Endothelial cell of coronary artery (primary cell): ENCODE measurements around the gene THADA. TPM values are rescaled to one million over a fixed set of nuclear protein-coding genes. Genes with fewer than 3 reads are reported as not detected.

Experiments used
- total RNA-seq: library from RNA; depleted of rRNA; stranded (reverse); fragments of >200 nt; gene quantifications from 2 replicates; pipeline ENCODE4 v1.2.3, GENCODE V29; 2014

Gene THADA, protein sequence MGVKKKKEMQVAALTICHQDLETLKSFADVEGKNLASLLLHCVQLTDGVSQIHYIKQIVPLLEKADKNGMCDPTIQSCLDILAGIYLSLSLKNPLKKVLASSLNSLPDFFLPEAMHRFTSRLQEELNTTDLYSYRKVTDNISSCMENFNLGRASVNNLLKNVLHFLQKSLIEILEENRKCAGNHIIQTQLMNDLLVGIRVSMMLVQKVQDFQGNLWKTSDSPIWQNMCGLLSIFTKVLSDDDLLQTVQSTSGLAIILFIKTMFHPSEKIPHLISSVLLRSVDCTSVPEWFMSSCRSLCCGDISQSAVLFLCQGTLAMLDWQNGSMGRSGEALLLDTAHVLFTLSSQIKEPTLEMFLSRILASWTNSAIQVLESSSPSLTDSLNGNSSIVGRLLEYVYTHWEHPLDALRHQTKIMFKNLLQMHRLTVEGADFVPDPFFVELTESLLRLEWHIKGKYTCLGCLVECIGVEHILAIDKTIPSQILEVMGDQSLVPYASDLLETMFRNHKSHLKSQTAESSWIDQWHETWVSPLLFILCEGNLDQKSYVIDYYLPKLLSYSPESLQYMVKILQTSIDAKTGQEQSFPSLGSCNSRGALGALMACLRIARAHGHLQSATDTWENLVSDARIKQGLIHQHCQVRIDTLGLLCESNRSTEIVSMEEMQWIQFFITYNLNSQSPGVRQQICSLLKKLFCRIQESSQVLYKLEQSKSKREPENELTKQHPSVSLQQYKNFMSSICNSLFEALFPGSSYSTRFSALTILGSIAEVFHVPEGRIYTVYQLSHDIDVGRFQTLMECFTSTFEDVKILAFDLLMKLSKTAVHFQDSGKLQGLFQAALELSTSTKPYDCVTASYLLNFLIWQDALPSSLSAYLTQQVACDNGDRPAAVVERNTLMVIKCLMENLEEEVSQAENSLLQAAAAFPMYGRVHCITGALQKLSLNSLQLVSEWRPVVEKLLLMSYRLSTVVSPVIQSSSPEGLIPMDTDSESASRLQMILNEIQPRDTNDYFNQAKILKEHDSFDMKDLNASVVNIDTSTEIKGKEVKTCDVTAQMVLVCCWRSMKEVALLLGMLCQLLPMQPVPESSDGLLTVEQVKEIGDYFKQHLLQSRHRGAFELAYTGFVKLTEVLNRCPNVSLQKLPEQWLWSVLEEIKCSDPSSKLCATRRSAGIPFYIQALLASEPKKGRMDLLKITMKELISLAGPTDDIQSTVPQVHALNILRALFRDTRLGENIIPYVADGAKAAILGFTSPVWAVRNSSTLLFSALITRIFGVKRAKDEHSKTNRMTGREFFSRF (N-terminal part only)
- 24.3 and 32.8 TPM in 2 replicates for total RNA-seq

DNA sequence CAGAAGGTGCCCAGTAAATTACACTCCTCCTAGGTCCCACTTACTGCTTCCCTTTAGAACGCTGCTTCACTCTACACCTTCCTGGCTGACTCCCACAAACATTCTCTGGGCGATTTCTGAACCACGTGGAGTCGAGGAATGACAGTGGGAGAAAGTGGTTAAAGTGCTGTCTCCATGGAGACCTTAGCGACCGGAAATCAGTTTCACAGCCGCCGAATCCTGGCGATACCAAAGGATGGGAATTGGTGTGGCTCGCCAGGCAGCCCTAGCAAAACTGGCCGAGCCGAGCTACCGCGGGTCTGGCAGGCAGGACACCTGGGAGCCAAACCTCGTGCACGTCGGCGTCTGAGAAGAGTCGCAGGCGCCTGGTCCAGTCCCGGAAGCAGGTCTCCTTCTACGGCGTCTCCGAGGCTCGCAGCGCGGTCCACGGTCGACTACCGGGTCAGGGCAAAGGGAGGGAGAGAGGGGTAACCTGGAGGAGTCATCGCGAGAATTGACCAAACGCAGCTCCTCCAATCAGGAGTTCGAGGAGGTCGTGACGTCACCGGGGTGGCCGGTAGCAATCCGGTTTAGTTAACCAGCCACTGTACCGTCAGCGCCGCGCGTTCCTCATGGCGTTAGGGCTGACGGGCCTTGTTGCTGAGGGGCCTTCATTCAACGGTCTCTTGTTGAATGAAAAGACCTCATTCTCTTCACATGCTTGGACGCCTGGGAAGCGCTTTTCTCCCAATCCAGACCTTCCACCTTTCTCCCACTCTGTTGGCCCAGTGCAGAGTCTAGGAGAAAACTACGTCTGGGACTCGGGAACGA lies at the start of gene THADA:
TSS of gene THADA (minus strand) at position 436 of the 810 bp plus-strand sequence. CDS start 3,646 bp downstream, outside the sequence.

DNA sequence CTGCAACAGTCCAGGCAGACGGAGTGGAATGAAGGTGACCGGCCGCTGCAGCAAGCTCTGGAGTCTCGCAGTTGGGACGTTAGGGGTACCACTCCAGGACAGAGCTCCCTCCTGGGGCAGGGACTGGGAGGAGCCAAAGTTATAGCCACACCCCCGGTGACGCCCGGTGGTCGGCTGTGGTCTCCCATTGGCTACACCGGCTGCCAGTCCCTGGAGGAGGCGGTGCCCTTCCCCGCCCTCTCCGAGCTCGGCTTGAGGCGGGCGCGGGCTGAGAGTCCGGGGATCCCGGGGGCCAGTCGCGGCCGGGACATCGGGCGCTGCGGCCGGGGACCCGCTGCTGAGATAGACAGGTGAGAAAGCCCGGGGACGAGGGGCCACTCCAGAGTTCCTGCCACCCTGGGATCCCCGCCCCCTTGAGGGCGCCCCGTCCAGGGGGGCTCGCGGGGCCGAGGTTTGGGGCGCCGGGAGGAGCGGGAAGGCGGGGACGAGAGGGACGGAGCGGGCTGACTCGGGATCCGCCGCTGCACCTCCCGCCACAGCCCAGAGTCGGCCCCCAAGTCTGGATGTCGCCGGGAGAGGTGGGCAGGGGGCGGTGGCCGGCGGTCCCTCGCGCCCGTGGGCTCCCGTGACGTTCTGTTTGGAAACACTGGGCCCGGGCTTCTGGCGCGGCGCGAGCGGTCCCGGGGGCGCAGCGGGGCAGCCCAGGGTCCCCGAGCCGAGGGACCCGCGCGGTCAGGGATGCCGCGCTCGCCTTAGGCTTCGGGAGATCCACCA lies 41.4 kb upstream of the THADA start, which contains the start of gene PLEKHH2:
TSS of gene PLEKHH2 (plus strand) at position 231 of the 774 bp plus-strand sequence. CDS start 7,414 bp downstream, outside the sequence.

DNA sequence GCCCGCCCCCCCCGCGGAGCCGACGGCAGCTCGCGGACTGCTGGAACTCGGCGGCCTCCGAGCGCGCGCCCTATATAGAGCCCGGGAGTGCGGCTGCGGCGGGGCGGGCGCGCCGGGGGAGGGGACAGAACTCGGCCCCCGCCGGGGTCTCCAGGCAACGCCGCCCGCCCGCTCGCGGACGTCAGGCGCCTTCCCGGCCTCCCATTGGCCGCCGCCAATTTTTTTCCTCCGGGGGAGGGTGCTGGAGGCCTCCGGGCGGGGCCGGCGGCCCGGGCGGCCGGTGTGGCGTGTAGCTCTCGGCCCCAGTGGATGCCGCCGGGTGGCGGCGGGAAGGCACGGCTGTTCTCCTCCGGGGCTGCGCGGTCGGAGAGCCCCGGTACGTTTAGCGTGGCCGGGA lies 369.3 kb downstream of the THADA start, which contains the start of gene ZFP36L2:
TSS of gene ZFP36L2 (minus strand) at position 49 of the 397 bp plus-strand sequence. CDS start 291 bp downstream, outside the sequence.

Other genes starting within 250 kb of the THADA start
- 0.09 and 0.28 TPM in 2 replicates for gene PLEKHH2, start 41.2 kb upstream of the THADA start, total RNA-seq
- 0.09 TPM in 2 replicates for gene C1GALT1C1L, start 80.4 kb upstream of the THADA start, total RNA-seq
- gene DYNC2LI1, start 178.0 kb upstream of the THADA start, total RNA-seq = 9.6 and 10.9 TPM in 2 replicates
- gene ABCG5, start 242.8 kb upstream of the THADA start, total RNA-seq = not detected in 2 replicates
- not detected in 2 replicates for gene ABCG8, start 242.9 kb upstream of the THADA start, total RNA-seq